DND-41 (cell line): ENCODE results near the gene EMP1.

Source experiments
- ATAC-seq: fragments of 200-7000 bp; cut with Tn5 transposase; 3 replicates; pipeline ENCODE4 v1.9.1; 2021; ENCODE audit warnings: low read depth; ENCODE audit not compliant: insufficient read depth
- DNase-seq: peaks from one replicate; pipeline ENCODE4 v3.0.0-alpha.2; 2020
- H2AFZ ChIP-seq: 2 replicates; pipeline ENCODE4 v1.6.0; 2012; ENCODE audit warnings: low read depth, low read length
- H3K27ac ChIP-seq: 2 replicates; pipeline ENCODE4 v1.5.1; 2012; ENCODE audit warnings: low read length, inconsistent platforms
- H3K27me3 ChIP-seq: fragments of 200-600 bp; sonication (generic); 2 replicates; pipeline ENCODE4 v1.6.0; 2012; ENCODE audit warnings: low read length, mild to moderate bottlenecking, inconsistent platforms; ENCODE audit not compliant: insufficient read depth, poor library complexity
- H3K36me3 ChIP-seq: 2 replicates; pipeline ENCODE4 v1.5.1; 2012; ENCODE audit warnings: low read length, inconsistent platforms; ENCODE audit not compliant: insufficient read depth
- H3K4me1 ChIP-seq: 2 replicates; pipeline ENCODE4 v1.5.1; 2012; ENCODE audit warnings: mild to moderate bottlenecking, low read length; ENCODE audit not compliant: insufficient read depth
- H3K4me2 ChIP-seq: 2 replicates; pipeline ENCODE4 v1.6.0; 2012; ENCODE audit warnings: mild to moderate bottlenecking, moderate library complexity, low read length, inconsistent platforms; ENCODE audit not compliant: insufficient read depth
- H3K4me3 ChIP-seq, 2 experiments: fragments of 200-600 bp in 1 of 2; shearing (Covaris generic) in 1 of 2; 2 replicates each; pipeline ENCODE4 v1.5.1; 2012 to 2016; ENCODE audit warnings: inconsistent platforms in 2 of 2, low read length in 2 of 2, mild to moderate bottlenecking in 2 of 2, low read depth in 1 of 2, moderate library complexity in 1 of 2
- H3K79me2 ChIP-seq: 2 replicates; pipeline ENCODE4 v1.6.0; 2012; ENCODE audit warnings: low read length, inconsistent platforms; ENCODE audit not compliant: insufficient read depth
- H3K9ac ChIP-seq: 2 replicates; pipeline ENCODE4 v1.6.0; 2012; ENCODE audit warnings: low read depth, mild to moderate bottlenecking, inconsistent platforms, low read length, moderate library complexity
- H3K9me3 ChIP-seq: 2 replicates; pipeline ENCODE4 v1.5.1; 2012; ENCODE audit warnings: low read length, moderate library complexity, mild to moderate bottlenecking, inconsistent platforms; ENCODE audit not compliant: insufficient read depth, severe bottlenecking
- H4K20me1 ChIP-seq: 2 replicates; pipeline ENCODE4 v1.6.0; 2012; ENCODE audit warnings: low read length; ENCODE audit not compliant: insufficient read depth
- EZH2 ChIP-seq: IDR thresholded peaks from 3 replicates; pipeline ENCODE4 v1.6.1; 2012; ENCODE audit warnings: borderline replicate concordance, low read depth, mild to moderate bottlenecking, moderate library complexity, low read length, inconsistent platforms; ENCODE audit not compliant: severe bottlenecking
- TF ChIP-seq, protein P1 (sequence below): IDR thresholded peaks from 2 replicates; pipeline ENCODE4 v1.5.1; 2012; ENCODE audit warnings: borderline replicate concordance, low read length, moderate library complexity, mild to moderate bottlenecking; ENCODE audit not compliant: poor library complexity, severe bottlenecking; ENCODE audit errors: extremely low read depth

Gene EMP1

DNA sequence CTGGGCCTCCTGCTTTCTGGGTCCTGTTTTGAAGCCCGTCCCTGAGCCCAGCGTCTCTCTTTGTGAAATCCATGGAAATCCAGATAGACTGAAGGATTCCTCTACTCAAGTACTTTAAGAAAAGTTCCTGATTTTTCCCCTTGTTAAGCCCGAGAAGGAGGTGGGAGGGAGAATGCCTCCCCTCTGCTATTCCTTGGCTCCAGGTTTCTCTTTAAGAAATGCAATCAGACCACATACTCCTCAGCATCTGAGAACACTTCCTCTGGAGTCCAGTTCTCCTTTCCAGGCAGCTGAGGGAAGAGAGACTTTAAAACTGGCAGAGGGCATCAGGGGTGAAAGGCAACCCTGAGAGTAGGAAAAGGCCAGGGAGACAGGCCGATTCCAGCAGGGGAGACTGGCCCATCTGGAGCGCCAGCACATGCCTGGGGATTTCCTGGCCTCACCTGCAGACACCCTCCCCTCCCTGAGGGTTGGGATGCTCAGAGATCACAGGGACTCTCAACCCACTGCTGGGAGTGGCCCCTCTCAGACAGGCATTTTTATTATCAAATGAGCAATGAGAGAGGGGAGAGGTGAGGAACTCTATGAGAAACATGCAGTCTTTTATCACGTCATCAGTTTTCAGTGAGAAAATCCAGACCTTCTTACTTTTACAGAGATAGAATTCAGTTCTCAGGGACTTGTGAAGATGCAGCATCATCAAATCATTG lies 2.0 kb upstream of the EMP1 start:
- TF ChIP-seq, protein P1, sequence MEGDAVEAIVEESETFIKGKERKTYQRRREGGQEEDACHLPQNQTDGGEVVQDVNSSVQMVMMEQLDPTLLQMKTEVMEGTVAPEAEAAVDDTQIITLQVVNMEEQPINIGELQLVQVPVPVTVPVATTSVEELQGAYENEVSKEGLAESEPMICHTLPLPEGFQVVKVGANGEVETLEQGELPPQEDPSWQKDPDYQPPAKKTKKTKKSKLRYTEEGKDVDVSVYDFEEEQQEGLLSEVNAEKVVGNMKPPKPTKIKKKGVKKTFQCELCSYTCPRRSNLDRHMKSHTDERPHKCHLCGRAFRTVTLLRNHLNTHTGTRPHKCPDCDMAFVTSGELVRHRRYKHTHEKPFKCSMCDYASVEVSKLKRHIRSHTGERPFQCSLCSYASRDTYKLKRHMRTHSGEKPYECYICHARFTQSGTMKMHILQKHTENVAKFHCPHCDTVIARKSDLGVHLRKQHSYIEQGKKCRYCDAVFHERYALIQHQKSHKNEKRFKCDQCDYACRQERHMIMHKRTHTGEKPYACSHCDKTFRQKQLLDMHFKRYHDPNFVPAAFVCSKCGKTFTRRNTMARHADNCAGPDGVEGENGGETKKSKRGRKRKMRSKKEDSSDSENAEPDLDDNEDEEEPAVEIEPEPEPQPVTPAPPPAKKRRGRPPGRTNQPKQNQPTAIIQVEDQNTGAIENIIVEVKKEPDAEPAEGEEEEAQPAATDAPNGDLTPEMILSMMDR, result no peak
- H3K79me2 ChIP-seq, result no peaks in the 10 kb centered on the region
- H3K27ac ChIP-seq, result no peak overlapping the region
- H3K4me1 ChIP-seq, result no peaks in the 10 kb centered on the region
- no peaks in the 10 kb centered on the region for H3K36me3 ChIP-seq
- H4K20me1 ChIP-seq, result no peaks in the 10 kb centered on the region
- no peak overlapping the region for H3K4me3 ChIP-seq
- ATAC-seq, result no peak
- no peak overlapping the region for H3K9ac ChIP-seq
- H3K27me3 ChIP-seq, result peaks cover 30% of the 10 kb centered on the region
- H3K4me2 ChIP-seq, result no peak overlapping the region
- no peak overlapping the region for H2AFZ ChIP-seq
- H3K9me3 ChIP-seq, result no peaks in the 10 kb centered on the region
- DNase-seq, result no peak

DNA sequence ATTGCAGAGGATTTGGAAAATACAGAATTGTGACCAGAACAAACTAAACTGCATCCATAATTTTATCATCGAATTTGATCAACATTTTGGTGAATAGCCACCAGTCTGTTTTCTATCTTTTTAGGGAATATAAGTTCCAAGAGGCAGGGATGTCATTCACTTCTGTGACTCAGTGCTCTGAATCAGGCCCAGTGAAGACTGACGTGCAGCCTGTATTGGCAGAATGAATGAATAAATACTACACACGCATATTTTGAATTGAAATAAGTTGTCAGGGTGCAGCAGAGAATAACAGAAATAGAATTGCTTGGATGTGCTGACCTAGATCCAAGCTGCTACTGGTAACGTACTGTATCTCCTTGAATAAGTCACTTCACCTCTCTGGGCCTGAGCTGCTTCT lies 1.3 kb upstream of the EMP1 start:
- peaks cover 34% of the 10 kb centered on the region for H3K27me3 ChIP-seq
- H3K4me2 ChIP-seq, result no peak overlapping the region
- no peaks in the 10 kb centered on the region for H4K20me1 ChIP-seq
- DNase-seq (no peak), ATAC-seq (no peak)
- no peak overlapping the region for H3K27ac ChIP-seq
- no peaks in the 10 kb centered on the region for H3K4me1 ChIP-seq
- H3K79me2 ChIP-seq, result no peaks in the 10 kb centered on the region
- H3K9me3 ChIP-seq, result no peaks in the 10 kb centered on the region
- TF ChIP-seq, protein P1, result no peak
- no peak for TF ChIP-seq EZH2
- H2AFZ ChIP-seq, result no peak overlapping the region
- H3K9ac ChIP-seq, result no peak overlapping the region
- H3K36me3 ChIP-seq, result no peaks in the 10 kb centered on the region
- no peak overlapping the region for H3K4me3 ChIP-seq

DNA sequence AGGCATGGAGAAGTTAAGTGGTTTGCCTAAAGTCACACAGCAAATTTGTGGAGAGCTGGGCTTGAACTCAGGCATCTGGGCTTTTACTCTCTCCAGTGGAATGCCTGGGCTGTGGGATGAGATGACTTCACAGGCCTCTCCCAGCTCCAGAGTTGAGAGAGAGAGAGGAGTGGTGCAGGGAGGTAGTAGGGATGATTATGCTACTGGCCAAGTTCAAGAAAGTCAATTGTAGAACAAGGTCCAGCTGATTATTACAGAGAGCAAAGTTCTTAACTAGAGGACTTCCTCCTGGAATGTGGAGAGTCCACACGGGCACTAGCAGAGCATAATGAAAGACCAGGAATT lies 769 bp upstream of the EMP1 start:
- no peak for DNase-seq
- H3K9ac ChIP-seq, result no peak overlapping the region
- H3K4me2 ChIP-seq, result no peak overlapping the region

More for the DNA sequence above, 769 bp upstream of the EMP1 start:
- no peaks in the 10 kb centered on the region for H4K20me1 ChIP-seq
- no peaks in the 10 kb centered on the region for H3K36me3 ChIP-seq
- H3K79me2 ChIP-seq, result no peaks in the 10 kb centered on the region
- ATAC-seq, result no peak
- H3K9me3 ChIP-seq, result no peaks in the 10 kb centered on the region
- H2AFZ ChIP-seq, result no peak overlapping the region
- TF ChIP-seq, protein P1, result no peak
- TF ChIP-seq EZH2, result no peak
- H3K4me1 ChIP-seq, result no peaks in the 10 kb centered on the region
- H3K27me3 ChIP-seq, result peaks cover 39% of the 10 kb centered on the region
- H3K4me3 ChIP-seq, result no peak overlapping the region
- H3K27ac ChIP-seq, result no peak overlapping the region
